Measurements from ENCODE around the gene PSMC3IP. TPM values are rescaled to one million over a fixed set of nuclear protein-coding genes. Genes with fewer than 3 reads are reported as not detected.

The PSMC3IP gene
- total and polyA plus RNA-seq, 7 donors, result 0.26 to 13.3 (median 3.3) TPM

- Histone ChIP-seq H3K27me3 (ENCODE audit: insufficient read depth in 3 of 3, low read length in 2 of 3) (no peaks in the 10 kb centered on the region), H3K4me1 (peaks cover 4% of the 10 kb centered on the region), H3K9me3 (no peaks in the 10 kb centered on the region), H3K4me3 (no peak overlapping the region), H3K27ac (no peak overlapping the region), H3K36me3 (ENCODE audit: insufficient read depth in 1 of 2, low read depth in 1 of 2) (peaks cover 12 to 74% of the 10 kb centered on the region in 2 donors)
- ATAC-seq (no peak), DNase-seq (no peak)
- intact Hi-C loops (cut with DNase I), result no loop called here
- WGBS, 3 donors, result 60 to 72% (median 63%) methylated on average over 12 of the region's 12 CpGs
- TF ChIP-seq, protein P1, sequence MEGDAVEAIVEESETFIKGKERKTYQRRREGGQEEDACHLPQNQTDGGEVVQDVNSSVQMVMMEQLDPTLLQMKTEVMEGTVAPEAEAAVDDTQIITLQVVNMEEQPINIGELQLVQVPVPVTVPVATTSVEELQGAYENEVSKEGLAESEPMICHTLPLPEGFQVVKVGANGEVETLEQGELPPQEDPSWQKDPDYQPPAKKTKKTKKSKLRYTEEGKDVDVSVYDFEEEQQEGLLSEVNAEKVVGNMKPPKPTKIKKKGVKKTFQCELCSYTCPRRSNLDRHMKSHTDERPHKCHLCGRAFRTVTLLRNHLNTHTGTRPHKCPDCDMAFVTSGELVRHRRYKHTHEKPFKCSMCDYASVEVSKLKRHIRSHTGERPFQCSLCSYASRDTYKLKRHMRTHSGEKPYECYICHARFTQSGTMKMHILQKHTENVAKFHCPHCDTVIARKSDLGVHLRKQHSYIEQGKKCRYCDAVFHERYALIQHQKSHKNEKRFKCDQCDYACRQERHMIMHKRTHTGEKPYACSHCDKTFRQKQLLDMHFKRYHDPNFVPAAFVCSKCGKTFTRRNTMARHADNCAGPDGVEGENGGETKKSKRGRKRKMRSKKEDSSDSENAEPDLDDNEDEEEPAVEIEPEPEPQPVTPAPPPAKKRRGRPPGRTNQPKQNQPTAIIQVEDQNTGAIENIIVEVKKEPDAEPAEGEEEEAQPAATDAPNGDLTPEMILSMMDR (IDR thresholded peaks at IDR 0.05), result no peak
Measured at GRCh38 chr17:42571435-42572225, 5.9 kb downstream of the PSMC3IP start.

DNA sequence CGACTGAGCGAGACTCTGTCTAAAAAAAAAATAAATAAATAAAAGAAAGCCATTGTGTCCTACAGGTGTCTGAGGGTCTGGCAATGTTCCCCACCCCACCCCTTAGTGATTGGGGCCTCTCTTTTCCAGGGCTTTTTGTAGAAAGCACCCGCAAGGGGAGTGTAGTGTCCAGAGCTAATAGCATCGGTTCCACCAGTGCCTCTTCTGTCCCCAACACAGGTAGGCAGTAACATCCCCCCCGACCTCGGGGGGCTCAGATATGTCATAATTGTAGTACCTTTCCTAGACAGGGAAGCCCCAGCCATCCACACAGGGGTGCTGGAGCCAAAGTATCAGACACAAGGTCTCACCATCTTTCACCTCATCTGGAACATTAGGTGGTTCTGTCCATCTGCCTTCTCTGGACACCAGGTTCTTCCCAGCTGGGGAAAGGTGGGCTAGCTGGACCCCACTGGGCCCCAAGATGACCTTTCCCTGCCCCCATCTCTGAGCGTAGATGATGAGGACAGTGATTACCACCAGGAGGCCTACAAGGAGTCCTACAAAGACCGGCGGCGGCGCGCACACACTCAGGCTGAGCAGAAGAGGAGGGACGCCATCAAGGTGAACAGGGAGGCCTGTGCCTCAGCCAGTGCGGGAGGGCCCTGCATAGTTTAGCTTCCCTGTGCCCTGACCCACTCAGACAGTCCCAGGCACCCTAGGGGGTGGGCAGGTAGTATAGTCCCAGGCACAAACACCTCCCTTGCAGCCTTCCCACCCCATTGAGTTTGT, 9.0 kb downstream of the PSMC3IP start:
- intact Hi-C loops (cut with DNase I), result no loop called here
- TF ChIP-seq, protein P1 (IDR thresholded peaks at IDR 0.05), result no peak
- DNase-seq, result no peak
- peaks cover 12 to 74% of the 10 kb centered on the region in 2 donors for H3K36me3 ChIP-seq (ENCODE audit: insufficient read depth in 1 of 2, low read depth in 1 of 2)
- no peaks in the 10 kb centered on the region for H3K27me3 ChIP-seq (ENCODE audit: insufficient read depth in 3 of 3, low read length in 2 of 3)
- peaks cover 15% of the 10 kb centered on the region for H3K4me1 ChIP-seq
- H3K4me3 ChIP-seq, result no peak overlapping the region
- H3K27ac ChIP-seq, result peak overlapping the region; percentile 96
- 84 to 85% (median 85%) methylated on average over 14 of the region's 14 CpGs for WGBS, 3 donors
- no peak for ATAC-seq
- no peaks in the 10 kb centered on the region for H3K9me3 ChIP-seq

- peak; percentile 84 to 89 (median 85) for ATAC-seq
- WGBS, 3 donors, result 0 to 1% (median 0%) methylated on average over 47 to 72 of the region's 72 CpGs
- Histone ChIP-seq H3K27ac (peak within 1 kb of the TSS; percentile 96), H3K9me3 (no peaks in the 10 kb centered on the region), H3K4me1 (peaks cover 22% of the 10 kb centered on the region), H3K27me3 (ENCODE audit: insufficient read depth in 3 of 3, low read length in 2 of 3) (no peaks in the 10 kb centered on the region), H3K36me3 (ENCODE audit: insufficient read depth in 1 of 2, low read depth in 1 of 2) (peaks cover 2 to 59% of the 10 kb centered on the region in 2 donors), H3K4me3 (peak within 1 kb of the TSS; percentile 83)
- intact Hi-C loops (cut with DNase I), result no loop called here
- TF ChIP-seq, protein P1 (IDR thresholded peaks at IDR 0.05), result no peak
- peak; percentile 96 to 98 for DNase-seq
Measured at GRCh38 chr17:42566883-42567573, 10.5 kb downstream of the PSMC3IP start, which contains the start of gene MLX. Gene MLX, plus strand, starts transcription at chr17:42567100. Its CDS starts 25 bp downstream, at chr17:42567125.

DNA sequence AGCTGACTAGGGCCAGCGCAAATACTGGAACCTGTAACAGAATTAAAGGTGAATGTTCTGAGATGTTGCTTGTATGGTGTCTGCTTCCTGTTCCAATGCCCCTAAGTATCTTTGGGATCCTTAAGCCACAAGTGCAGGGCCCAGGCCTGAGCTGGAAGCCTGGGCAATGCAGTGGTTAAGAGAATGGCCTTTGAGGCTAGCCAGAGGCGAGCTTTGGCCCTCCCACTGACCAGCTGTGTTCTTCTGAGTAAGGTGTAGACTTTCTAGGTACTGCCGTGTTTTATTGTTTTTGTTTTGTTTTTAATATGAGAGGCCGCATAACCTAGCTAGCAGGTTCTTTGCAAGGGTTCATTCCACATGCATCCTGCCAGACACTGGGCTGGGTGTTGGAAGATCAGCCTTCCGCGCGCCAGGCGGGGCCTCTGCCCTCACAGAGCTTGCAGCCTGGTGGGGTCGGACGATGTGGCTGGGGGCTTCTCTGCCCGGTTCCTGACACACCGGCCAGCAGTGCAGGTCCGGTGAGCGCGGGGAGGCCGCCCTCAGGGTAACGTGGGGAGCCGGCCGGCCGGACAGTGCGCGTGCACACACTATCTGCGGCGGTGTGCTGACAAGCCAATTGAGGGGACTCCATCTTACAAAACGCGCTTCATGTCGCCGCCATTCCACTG, 11.2 kb downstream of the PSMC3IP start:
- no peaks in the 10 kb centered on the region for H3K27me3 ChIP-seq (ENCODE audit: insufficient read depth in 3 of 3, low read length in 2 of 3)
- H3K27ac ChIP-seq, result peak overlapping the region; percentile 96
- peaks cover 2 to 52% of the 10 kb centered on the region in 2 donors for H3K36me3 ChIP-seq (ENCODE audit: insufficient read depth in 1 of 2, low read depth in 1 of 2)
- TF ChIP-seq, protein P1 (IDR thresholded peaks at IDR 0.05), result no peak
- DNase-seq (no peak), ATAC-seq (no peak)
- H3K4me3 ChIP-seq, result peak overlapping the region; percentile 83
- peaks cover 25% of the 10 kb centered on the region for H3K4me1 ChIP-seq
- intact Hi-C loops (cut with DNase I), result no loop called here
- WGBS, 3 donors, result 20 to 27% (median 21%) methylated on average over 28 of the region's 28 CpGs
- no peaks in the 10 kb centered on the region for H3K9me3 ChIP-seq
